GM11168 (cell line): ENCODE measurements around the gene TAOK1.

Experiments used
- in situ Hi-C: fragments of 300-500 bp; cut with MboI; formaldehyde crosslinking; loops from one replicate; pipeline ENCODE4 v1.12.0; 2022; ENCODE audit warnings: low sequenced_read_pairs; ENCODE audit not compliant: unreplicated experiment

TAOK1 gene

DNA sequence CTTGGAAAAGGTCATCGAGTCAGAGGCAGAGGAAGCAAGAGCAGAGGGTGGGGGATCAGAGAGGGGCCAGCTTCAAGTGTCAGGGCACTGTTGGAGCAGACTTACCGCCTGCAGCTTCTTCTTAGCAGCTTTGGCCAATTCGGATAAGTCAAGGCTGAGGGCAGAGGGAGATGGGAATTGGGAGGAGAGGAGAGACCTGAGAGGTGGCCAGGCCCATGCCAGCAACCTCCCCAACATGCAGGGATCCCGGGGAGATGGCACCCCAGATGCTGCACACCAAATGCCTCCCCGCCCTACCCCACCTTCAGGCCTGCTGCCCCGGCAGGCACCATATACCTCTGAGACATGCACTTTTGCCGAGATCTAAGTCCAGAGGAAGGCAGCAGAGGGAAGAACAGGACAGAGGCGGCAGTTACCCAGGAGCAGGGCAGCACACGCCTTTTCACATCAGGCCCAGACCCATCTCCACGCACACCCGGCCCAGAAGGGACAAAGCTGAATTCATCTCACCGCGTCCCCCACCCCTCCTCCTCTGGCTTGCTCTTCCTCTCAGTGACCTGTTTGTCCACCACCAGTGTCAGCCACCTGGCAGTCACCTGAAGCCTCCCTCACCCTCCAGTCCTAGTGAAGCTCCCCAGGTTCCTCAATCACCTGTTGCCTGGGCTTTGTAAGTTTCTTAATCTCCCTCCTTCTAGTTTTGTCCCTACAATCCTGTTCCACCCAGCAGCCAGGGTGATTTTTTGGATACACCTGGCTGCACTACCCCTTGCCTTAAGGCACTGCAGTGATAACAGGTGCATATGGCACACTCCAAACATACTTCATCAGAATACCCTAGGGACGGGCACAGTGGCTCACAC is 188.7 kb downstream of the TAOK1 start:
- in situ Hi-C loops = no loop called here

DNA sequence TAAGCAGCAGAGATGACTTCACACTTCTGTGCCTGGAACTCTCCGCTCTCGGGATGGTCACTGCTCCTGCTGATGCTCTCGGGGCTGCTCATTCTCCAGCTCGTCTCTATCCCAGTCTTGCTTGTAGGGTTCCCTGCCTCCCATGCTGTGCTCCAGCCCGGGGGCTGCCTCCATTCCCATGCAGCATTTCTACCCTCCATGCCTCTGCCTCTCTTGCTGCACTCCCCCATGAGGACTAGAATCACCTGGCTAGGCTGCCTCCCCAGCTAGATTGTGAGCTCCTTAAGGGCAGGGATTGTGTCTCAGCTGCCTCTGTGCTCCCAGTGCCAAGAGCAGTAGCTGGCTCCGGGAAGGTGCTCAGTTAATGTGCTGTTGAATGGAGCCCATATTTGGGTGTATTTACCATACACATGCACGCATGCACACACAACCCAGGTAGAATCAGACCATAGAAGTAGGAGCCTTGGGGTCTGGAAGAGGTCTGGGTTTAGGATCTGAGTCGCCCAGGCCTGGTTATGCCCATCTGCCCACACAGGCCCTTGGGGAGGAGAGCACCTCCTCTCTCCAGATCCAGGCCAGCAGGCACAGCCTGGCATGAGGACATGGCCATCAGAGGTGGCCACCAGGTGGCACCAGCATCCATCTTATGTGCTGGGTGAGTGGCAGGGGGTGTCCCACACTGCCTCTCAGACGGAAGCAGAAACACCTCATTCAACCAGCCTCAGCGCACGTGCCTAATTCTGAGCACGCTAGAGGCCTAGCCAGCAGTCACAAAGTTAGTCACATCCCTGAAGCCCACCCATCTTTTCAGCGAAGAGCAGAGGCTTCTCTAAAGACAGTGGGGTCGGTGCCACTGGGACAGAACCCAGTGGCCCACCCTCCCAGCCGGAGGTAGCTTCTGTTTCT is 190.0 kb downstream of the TAOK1 start:
- in situ Hi-C loops = no loop called here

DNA sequence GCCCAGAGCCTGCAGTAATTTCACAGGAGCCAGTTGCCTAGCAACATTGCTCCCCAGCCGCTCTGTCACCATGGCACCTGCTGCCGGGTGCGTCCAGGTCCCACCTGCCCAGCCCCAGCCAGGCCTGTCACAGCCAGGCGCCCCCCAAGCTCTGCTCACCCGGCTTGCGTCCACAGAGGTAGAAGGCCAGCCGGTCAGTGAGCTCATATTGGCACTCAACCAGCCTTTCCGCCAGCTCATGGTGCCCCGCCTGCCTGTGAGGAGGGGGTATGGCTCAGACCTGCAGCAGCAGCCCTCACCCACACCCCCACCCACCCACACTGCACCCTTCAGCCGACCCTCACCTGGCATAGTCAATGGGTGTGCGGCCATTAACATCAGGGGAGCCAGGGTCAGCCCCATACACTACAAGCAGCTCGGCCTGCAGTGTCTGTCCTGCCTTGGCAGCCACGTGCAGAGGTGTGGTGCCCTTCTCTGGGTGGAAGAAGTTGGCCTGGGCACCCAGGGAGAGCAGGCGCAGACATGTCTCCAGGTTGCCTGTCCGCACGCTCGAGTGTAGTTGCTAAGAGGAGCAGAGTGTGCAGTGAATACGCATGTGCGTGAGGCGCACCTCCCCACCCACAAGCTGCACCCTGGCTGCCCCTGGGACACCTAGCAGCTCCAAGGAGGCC is 191.6 kb downstream of the TAOK1 start:
- in situ Hi-C loops = no loop called here

DNA sequence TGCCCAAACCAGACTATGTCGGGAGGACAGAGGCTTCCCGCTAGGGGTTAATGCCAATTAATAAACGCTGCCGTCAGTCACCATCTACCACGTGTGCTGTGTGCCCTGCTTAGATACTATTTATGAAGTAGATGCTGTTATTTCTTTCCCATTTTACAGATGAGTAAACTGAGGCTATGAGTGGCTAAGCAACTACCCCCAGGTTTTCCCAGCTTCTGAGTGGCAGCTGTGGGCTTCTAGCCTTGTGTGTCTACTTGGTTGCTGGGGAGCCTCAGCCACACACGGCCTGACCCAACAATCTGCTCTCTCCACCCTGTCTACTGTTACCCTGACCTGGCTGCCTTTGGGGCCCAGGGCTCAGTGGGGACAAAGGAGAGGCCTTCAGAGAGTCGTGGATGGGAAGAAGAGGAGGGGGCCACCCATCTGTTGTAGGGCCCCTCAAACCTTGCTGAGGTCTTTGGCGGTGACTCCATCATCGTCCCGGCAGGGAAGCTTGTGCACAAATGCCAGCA is 192.1 kb downstream of the TAOK1 start:
- in situ Hi-C loops = no loop called here

DNA sequence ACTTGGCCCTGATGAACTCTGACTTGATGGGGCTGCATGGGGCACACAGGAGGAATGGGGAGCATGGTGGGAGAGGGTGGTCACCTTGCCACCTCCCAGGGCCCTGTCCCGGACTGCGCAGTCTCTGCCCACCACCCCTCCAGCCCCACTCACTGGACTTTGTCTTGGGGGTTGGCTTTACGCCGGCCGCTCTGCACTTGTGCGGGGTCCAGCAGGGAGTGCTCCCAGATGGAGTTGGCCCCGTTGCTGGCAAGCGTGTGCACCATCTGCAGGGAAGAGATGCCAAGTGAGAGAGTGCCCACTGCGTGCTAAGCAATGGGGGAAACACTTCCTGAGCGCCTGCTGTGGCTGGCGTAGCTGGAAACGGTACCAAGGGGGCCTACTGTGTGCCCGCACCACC is 192.6 kb downstream of the TAOK1 start:
- in situ Hi-C loops = no loop called here

DNA sequence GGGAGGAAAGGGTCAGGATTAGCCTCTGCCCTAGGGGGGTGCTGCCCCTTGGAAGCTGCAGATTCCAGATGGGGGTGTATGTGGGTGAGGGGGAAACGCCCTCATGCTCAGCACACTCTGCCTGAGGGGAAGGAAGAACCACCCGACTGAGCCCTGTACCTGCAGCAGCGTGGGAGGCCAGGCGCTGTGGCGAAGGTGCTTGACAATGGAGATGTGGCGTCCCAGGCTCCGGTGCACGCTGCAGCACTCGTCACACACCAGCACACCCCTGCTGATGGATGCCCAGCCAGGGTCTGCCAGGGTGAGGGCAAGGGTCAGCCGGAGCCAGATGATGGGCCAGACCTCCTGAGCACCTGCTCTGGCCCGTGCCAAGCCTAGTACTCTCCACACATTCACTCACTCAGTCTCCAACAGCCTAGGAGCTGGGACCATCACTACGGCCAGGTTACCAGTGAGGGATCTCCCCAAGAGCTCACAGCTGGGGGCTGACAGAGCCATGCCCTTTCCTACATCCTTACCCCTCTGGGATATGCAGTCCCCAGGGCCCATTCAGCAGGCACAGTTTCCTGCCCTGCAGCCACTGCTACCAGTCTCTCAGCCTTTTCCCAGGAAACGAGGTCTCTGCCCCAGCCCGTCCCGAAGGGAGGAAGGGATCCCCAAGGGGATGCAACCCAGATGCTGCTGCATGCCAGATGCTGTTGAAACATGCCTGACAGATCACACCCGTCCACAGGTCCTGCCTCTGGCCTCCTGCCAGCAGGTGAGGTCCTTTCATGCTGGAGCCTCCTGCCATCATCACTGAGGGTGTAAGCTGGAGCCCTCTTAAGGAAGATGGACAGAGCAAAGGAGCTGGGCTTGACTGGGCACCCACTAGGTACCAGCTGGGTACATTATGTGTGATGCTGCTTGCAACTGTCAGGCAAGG is 193.4 kb downstream of the TAOK1 start:
- in situ Hi-C loops = no loop called here

DNA sequence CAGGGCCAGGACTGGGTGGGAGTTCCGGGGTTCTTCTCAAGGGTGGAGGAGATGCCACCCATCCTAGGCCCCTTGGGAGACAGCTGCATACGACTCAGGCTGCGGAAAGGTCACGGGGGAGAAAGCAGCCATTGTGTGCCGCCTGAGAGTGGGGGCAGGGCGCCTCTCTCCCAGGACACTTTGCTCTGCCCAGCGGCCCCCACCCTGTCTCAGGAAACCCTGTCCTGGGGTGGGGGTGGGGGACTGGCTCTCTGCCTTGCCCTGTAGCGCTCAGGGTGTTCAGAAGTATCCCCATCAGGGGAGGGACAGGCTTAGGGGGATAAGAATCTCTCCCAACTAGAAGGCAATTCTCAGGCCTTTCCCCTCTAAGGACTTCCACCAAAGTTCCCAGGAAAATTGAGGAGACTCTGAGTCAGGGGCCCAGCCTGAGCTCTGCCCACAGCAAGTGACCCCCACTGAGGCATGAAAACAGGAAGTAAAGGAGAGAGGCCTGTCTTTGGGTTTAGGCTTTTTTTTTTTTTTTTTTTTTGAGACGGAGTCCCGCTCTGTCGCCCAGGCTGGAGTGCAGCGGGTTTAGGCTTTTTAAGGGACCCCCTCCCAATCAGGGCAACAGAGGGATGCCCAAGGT is 194.4 kb downstream of the TAOK1 start:
- in situ Hi-C loops = no loop called here

DNA sequence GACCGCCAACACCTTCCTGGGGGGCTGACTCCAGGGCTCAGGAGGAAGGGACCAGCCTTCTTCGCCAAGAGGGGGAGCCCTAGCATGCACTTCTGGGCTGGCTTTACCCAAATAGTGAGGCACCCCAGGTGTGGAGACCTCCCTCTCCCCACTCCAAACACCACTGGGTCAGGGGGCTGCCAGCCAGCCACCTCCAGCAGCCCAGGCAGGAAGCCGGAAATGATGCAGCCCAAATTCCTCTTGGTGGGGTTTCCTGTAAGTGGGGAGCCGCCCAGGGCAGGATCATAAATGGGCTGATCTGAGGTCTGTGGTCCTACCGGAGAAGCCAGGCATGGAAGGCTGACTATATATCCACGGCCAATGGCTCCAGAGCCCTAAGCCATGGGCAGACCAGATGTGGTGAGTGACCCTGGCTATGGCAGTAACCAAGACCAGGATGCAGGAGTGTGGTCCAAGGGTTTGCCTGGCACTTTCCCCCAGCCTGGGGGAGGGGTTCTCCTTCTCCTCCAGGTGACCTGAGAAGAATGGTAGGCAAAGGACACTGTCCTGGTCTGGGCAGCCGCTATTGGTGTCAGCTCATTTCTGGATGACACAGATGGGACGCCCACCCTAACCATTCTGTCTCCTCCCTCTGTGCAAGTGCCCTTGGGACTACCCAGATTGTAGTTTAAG is 195.1 kb downstream of the TAOK1 start:
- in situ Hi-C loops = no loop called here

DNA sequence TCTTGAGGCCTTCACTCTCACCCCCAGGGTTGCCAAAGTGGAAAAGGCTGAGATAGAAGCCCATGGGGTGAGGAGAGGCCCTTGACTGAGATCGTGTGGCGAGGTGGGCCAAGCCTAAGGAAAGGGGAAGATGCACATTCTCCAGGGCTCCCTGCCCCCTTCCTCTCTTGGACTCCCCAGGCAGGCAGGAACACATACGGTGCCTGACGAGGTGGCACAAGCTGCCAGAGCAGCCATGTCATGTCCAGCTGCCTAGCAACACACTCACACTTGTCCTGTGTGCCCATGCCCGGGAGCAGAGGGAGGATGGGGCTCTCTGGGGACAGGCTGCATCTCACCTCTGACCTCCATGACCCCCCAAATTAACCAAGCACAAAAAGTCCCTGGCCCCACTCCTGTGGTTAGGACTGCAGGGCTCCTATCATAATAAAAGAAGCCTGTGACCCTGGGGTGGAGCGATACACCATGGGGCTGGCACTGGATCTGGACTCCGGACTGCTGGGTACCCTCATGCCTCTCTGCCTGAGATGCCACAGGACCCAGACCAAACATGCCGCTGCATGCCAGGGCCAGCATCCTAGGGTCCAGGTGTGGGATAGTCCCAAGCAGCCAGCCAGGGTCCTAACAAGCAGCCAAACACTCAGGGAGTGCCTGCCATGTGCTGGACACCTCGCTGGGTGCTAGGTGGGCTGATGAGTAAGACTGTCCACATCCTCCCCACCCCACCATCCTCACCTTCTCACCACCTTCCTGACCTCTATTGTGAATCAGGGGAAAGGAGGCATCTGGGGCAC is 196.7 kb downstream of the TAOK1 start:
- in situ Hi-C loops = no loop called here

DNA sequence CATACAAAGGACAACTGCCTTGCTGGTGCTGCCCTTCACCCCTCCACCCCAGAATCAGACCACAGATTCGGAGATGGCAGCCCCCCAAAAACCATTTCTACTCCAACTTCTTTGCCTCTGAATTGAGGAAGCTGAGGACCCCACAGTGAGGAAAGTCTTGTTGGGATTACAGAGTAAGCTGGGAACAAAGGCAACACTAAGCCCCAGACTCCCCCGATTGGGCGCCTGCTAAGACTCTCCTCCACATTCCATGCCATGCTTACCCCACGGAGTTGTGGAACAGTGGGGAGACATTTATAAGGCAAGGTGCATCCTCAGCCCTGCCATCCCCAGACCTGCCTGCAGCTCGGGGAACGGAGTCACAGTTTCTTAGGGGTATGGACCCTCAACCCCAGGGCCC is 197.4 kb downstream of the TAOK1 start:
- in situ Hi-C loops = no loop called here

DNA sequence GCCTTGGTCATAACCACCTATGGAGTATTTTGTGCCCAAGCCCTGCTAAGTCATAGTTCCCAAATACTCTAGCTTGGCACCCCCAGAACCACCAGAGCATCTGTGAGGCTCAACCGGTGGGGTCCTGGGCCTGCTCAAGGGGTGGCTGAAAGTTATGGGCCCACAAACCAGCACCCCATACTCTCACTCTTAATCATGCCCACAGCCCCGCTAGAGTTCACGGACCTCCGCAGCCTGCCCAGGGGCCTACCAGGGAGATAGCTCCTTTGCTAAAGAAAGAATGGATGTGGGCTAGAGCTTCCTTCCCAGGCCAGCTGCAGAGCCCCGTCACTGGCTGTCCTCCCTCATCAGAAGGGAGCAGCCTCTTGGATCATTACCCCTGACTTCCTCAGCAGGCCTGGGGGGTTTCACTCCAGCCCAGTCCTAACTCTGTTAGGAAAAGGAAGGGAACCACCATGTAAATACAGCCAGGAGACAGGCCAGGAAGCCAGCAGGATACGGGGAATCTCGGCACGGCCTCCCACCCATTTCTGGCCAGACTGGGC is 197.9 kb downstream of the TAOK1 start:
- in situ Hi-C loops = no loop called here

DNA sequence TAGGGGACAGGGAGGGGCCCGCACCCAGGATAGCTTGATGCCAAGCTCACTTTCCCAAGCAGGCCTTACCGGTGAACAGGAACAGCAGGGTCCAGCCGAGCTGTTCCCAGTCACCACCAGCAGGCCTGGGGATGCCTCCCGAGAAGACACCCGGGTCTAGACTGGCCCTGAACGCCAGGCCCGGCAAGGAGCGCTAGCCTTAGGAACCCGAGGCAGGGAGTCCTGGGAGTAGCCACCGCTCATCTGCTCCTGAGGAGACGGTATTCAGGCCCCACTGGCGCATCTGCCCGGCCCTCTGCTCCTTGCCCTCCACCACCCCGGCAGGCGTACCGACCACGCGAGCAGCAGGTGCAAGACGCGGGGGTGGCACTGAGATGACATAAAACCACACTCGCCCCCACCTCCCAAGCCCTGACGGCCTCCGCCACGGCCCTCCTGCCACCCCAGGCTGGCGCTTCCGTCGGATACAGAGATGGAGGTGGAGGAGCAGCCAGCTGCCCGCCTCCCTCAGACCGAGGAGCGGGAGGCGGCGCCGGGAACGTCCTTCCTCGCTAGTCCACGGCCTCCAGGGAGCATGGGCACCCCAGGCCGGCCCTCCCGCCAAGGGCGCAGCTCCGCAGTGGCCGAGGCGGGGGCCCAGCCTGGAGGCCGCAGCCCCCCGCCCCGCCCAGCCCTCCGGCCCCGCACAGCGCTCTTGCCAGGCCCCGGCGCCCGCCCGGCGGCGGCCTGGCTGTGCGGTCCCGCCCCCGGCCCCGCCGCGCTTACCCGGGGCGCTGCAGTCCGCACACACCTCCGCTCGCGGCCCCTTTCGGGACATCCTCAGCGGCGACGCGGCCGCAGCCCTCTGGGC is 198.6 kb downstream of the TAOK1 start:
- in situ Hi-C loops = no loop called here

DNA sequence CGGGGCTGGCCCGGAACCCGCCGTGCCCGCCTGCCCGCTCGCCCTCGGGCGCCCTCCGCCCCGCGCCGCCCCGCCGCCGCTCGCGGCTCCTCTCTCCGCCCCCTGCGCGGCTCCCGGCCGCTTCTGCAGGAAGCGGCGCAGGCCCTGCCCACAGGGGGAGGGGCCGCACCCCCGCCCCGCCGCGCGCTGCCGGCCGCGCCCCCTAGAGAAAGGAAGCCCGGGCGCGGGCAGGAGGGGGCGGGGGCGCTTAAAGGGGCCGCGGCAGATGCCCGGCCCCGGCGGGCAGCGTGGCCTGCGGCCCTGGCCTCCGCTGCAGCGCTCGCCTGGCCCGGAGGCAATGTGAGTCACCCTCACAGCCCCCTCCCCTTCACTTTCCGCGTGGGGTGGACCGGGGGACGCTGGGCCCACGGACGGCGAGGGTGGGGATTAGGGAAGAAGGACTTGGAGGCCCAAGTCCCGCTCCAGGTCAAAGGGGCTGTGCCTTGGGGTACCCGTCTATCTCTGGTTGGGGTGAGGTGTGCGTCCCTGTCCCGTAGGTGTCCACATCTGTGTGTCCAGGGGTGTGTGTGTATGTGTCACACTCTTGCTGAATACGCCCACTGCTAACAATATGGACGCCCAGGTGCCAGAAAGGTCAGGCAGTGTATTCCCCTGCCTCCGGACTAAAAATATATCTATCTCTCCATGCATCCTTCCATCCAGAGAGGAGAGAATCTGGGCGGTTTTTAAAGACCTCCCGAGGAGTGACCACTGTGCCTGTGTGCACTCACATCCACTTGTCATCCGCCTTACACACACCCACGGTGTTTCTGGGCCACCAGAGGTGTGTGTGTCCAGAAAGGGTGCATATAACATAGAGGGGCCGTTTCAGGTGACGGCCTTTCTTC is 199.6 kb downstream of the TAOK1 start, which contains the start of gene GIT1:
Gene GIT1, minus strand, starts transcription at position 125 of the 887 bp plus-strand sequence. CDS start 270 bp downstream, outside the sequence.
- in situ Hi-C loops = no loop called here

DNA sequence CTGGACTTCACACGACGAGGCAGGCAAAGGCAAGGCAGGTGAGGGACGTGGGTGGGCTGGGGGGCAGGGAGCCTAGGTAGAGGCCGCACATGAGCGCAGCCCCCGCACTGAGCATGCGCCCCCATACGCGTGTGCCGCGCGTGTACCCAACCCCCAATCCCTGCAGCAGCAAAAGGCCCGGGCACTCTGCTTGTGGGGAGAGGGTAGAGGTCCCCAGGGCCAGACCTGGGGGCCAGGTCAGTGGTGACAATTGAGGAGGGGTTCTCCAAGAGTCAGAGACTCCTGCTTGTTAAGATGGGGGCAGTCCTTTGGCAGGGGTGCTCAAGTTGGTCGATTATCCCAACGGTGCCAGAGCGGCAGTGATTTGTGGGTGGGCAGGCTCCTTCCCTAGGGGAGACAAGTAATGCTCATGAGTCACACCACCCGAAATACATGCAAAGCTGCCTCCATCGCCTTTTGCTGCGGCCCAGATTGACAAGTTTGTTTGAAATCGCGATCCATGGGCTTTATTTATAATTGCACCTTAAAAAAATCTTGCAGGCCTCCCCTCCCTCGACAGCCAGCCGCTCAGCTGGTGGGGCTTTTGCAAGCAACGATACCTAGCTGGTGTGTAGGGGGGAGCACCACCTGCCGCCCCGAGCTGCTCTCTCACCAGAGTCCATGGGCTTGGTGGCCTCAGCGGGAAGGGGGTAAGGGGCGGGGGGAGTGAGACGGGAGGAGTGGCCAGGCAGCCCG is 200.4 kb downstream of the TAOK1 start:
- in situ Hi-C loops = no loop called here
